ENCODE data around the gene IREB2. TPM values are rescaled to one million over a fixed set of nuclear protein-coding genes. Genes with fewer than 3 reads are reported as not detected.

IREB2 gene
- total RNA-seq, 4 donors from 2014 or later, result 25.6 to 87.5 (median 48.6) TPM

DNA sequence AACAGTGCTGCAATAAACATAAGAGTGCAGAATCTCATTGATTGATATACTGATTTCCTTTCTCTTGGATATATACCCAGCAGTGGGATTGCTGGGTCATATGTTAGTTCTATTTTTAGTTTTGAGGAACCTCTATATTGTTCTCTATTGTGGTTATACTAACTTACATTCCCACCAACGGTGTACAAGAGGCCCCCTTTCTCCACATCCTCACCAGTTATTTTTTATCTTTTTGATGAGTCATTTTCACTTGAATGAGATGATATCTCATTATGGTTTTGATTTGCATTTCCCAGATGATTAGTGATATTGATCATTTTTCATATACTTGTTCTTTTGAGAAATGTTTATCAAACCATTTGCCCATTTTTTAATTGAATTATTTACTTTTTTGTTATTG, 12.4 kb upstream of the IREB2 start:
- H3K27ac ChIP-seq, result no peak overlapping the region
- H3K36me3 ChIP-seq, result no peaks in the 10 kb centered on the region
- no peak for TF ChIP-seq EP300 (IDR thresholded peaks at IDR 0.05)
- TF ChIP-seq POLR2AphosphoS5 (IDR thresholded peaks at IDR 0.05), result no peak
- TF ChIP-seq, protein P1, sequence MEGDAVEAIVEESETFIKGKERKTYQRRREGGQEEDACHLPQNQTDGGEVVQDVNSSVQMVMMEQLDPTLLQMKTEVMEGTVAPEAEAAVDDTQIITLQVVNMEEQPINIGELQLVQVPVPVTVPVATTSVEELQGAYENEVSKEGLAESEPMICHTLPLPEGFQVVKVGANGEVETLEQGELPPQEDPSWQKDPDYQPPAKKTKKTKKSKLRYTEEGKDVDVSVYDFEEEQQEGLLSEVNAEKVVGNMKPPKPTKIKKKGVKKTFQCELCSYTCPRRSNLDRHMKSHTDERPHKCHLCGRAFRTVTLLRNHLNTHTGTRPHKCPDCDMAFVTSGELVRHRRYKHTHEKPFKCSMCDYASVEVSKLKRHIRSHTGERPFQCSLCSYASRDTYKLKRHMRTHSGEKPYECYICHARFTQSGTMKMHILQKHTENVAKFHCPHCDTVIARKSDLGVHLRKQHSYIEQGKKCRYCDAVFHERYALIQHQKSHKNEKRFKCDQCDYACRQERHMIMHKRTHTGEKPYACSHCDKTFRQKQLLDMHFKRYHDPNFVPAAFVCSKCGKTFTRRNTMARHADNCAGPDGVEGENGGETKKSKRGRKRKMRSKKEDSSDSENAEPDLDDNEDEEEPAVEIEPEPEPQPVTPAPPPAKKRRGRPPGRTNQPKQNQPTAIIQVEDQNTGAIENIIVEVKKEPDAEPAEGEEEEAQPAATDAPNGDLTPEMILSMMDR (IDR thresholded peaks at IDR 0.05), result no peak
- TF ChIP-seq POLR2A (IDR thresholded peaks at IDR 0.05), result no peak
- H3K9me3 ChIP-seq, result no peaks in the 10 kb centered on the region
- peaks cover 8% of the 10 kb centered on the region for H3K4me1 ChIP-seq
- H3K27me3 ChIP-seq, result peaks cover 2% of the 10 kb centered on the region
- 19% methylated on average over 1 of the region's 1 CpG for WGBS
- H3K4me3 ChIP-seq, result no peak overlapping the region
- no peak for DNase-seq (ENCODE audit: low spot score in 2 of 2)

DNA sequence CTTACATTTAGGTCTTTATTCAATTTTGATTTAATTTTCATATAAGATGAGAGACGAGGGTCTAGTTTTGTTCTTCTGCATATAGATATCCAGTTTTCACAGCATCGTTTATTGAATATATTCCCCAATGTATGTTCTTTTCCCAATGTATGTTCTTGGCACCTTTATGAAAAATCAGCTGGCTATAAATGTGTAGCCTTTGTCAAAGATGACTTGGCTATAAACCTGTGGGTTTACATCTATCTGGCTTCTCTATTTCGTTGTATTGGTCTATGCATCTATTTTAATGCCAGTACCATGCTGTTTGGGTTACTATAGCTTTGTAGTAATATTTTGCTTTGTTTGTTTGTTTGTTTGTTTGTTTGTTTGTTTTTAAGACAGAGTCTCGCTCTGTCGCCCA, 11.7 kb upstream of the IREB2 start:
- peaks cover 6% of the 10 kb centered on the region for H3K27me3 ChIP-seq
- DNase-seq (ENCODE audit: low spot score in 2 of 2), result no peak
- no peak overlapping the region for H3K4me3 ChIP-seq
- peaks cover 6% of the 10 kb centered on the region for H3K4me1 ChIP-seq
- 89% methylated on average over 5 of the region's 5 CpGs for WGBS
- no peaks in the 10 kb centered on the region for H3K9me3 ChIP-seq
- TF ChIP-seq EP300 (IDR thresholded peaks at IDR 0.05) (no peak), POLR2AphosphoS5 (IDR thresholded peaks at IDR 0.05) (no peak), POLR2A (IDR thresholded peaks at IDR 0.05) (no peak)
- TF ChIP-seq, protein P1 (IDR thresholded peaks at IDR 0.05), result no peak
- no peaks in the 10 kb centered on the region for H3K36me3 ChIP-seq
- no peak overlapping the region for H3K27ac ChIP-seq

DNA sequence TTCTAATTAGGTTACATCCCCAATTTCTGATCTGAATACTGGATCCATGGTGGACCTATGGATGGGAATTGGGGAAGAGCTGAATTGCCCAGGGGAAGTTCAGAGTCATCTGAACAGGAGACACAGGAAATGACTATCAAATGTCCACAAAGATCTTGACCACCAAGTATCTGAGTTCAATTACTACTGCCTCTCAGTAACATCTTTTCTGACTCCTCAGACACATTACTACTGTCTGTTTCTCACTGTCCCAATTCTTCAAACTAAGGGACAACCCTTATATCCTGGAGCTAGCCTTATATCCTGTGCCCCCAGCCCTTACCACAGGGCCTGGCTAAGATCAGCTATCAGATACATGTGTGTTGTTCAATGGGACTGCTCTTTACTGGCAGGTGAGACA, 10.1 kb upstream of the IREB2 start:
- H3K27me3 ChIP-seq, result peaks cover 9% of the 10 kb centered on the region
- H3K9me3 ChIP-seq, result no peaks in the 10 kb centered on the region
- TF ChIP-seq, protein P1 (IDR thresholded peaks at IDR 0.05), result no peak
- TF ChIP-seq EP300 (IDR thresholded peaks at IDR 0.05), result no peak
- TF ChIP-seq POLR2A (IDR thresholded peaks at IDR 0.05), result no peak
- no peak for TF ChIP-seq POLR2AphosphoS5 (IDR thresholded peaks at IDR 0.05)
- H3K27ac ChIP-seq, result no peak overlapping the region
- H3K36me3 ChIP-seq, result no peaks in the 10 kb centered on the region
- no peak overlapping the region for H3K4me3 ChIP-seq
- no peak for DNase-seq (ENCODE audit: low spot score in 2 of 2)
- H3K4me1 ChIP-seq, result peaks cover 1% of the 10 kb centered on the region

DNA sequence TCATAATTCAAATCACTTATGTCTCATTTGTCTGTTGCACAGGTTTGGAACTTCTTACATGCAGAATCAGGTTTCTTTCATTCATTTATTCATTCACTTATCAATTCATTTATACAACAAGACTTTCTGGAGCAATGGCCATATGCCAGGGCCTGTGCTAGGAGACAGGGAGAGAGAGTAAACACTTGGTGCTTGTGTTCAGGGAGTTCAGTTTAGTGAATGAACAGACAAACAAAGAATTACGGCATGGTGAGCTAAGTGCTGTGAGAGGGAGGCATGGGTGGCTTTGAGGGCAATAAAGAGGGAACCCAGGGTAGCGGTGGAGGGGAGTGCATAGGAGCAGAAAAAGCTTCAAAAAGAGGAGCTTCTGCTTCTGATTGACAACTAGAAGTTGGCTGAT, 8.5 kb upstream of the IREB2 start:
- Histone ChIP-seq H3K27ac (no peak overlapping the region), H3K27me3 (peaks cover 9% of the 10 kb centered on the region), H3K9me3 (no peaks in the 10 kb centered on the region), H3K36me3 (no peaks in the 10 kb centered on the region), H3K4me1 (no peaks in the 10 kb centered on the region), H3K4me3 (no peak overlapping the region)
- 74% methylated on average over 2 of the region's 2 CpGs for WGBS
- no peak for DNase-seq (ENCODE audit: low spot score in 2 of 2)
- TF ChIP-seq POLR2AphosphoS5 (IDR thresholded peaks at IDR 0.05), result no peak
- TF ChIP-seq, protein P1 (IDR thresholded peaks at IDR 0.05), result no peak

DNA sequence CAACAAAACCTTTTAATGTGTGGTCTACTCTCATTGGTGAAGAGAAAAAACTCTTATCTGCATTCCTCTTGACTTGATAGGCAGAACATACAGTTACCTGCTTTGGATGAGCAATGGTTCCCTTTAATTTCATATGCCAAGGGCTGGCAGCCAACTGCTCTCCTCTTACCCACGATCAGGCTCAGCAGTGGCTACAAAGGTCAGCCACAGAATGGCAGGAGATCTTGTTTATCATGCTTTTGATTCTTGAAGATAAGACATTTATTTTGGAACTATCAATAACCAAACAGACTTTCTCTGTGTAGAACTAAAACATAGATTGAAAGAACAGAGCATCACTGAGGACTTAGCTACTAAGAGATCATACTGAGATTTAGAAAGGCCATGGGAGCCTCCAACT, 6.1 kb upstream of the IREB2 start:
- Histone ChIP-seq H3K4me1 (peaks cover 2% of the 10 kb centered on the region), H3K27me3 (peaks cover 9% of the 10 kb centered on the region), H3K36me3 (no peaks in the 10 kb centered on the region), H3K27ac (no peak overlapping the region), H3K4me3 (no peak overlapping the region), H3K9me3 (no peaks in the 10 kb centered on the region)
- DNase-seq (ENCODE audit: low spot score in 2 of 2), result no peak
- WGBS, result 43% methylated on average over 1 of the region's 1 CpG
- TF ChIP-seq EP300 (IDR thresholded peaks at IDR 0.05), result no peak
- TF ChIP-seq POLR2AphosphoS5 (IDR thresholded peaks at IDR 0.05), result no peak
- TF ChIP-seq POLR2A (IDR thresholded peaks at IDR 0.05), result no peak
- TF ChIP-seq, protein P1 (IDR thresholded peaks at IDR 0.05), result no peak

Measured in suprapubic skin (tissue), 4 donors.